ENCODE measurements around the gene SLC22A17. TPM values are rescaled to one million over a fixed set of nuclear protein-coding genes. Genes with fewer than 3 reads are reported as not detected.

SLC22A17 gene
- total and polyA plus RNA-seq, 2 of the 13 experiments (the other 11 are each of a cell fraction or from before 2014, with no cell fraction given), result 0.95 to 1.1 TPM

DNA sequence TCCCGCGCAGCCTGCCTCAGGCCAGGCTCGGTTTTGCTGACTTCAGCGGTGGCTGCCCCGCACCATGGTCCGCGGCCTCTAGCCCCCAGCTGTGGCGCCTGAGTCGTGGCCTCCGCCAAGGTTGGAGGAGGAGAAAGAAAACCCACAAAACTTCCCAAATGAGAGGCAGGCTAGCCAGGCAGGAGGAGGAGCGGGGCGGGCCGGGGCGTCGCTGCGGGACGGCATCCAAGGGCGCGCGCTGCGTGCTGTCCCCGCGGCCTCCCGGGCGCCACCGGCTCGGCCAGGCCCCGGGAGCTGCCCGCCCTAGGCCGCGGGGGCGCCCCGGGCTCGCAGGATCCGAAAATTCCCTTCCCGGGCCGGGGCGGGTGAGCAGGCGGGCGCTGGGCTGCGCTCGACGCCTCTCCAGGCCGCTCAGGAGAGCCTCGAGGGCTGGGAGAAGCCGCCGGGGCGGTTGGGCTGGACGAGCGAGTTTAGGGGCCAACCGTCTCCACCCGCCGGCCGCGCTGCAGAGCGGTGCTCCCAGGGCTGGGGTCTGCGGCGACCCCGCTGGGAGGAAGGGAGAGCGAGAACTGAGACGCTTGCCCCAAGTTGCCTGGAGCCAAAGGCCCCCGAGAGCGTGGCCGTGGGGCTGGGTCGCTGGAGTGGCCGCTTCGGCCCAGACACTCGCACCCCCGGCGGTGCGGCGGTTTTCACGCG is 12.5 kb upstream of the SLC22A17 start, which contains the start of gene EFS (continued):
- TF ChIP-seq TMF1 (CRISPR knock-in tag; IDR thresholded peaks at IDR 0.05; ENCODE audit: low read depth), result 0 out of 2 replicates have a peak, but pooled peaks have one; percentile 33
- TF ChIP-seq ZNF777 (CRISPR knock-in tag; IDR thresholded peaks at IDR 0.05), result peak; percentile 50
- TF ChIP-seq, protein P1, sequence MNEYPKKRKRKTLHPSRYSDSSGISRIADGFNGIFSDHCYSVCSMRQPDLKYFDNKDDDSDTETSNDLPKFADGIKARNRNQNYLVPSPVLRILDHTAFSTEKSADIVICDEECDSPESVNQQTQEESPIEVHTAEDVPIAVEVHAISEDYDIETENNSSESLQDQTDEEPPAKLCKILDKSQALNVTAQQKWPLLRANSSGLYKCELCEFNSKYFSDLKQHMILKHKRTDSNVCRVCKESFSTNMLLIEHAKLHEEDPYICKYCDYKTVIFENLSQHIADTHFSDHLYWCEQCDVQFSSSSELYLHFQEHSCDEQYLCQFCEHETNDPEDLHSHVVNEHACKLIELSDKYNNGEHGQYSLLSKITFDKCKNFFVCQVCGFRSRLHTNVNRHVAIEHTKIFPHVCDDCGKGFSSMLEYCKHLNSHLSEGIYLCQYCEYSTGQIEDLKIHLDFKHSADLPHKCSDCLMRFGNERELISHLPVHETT (CRISPR knock-in tag; conservative IDR thresholded peaks at IDR 0.05), result no peak

DNA sequence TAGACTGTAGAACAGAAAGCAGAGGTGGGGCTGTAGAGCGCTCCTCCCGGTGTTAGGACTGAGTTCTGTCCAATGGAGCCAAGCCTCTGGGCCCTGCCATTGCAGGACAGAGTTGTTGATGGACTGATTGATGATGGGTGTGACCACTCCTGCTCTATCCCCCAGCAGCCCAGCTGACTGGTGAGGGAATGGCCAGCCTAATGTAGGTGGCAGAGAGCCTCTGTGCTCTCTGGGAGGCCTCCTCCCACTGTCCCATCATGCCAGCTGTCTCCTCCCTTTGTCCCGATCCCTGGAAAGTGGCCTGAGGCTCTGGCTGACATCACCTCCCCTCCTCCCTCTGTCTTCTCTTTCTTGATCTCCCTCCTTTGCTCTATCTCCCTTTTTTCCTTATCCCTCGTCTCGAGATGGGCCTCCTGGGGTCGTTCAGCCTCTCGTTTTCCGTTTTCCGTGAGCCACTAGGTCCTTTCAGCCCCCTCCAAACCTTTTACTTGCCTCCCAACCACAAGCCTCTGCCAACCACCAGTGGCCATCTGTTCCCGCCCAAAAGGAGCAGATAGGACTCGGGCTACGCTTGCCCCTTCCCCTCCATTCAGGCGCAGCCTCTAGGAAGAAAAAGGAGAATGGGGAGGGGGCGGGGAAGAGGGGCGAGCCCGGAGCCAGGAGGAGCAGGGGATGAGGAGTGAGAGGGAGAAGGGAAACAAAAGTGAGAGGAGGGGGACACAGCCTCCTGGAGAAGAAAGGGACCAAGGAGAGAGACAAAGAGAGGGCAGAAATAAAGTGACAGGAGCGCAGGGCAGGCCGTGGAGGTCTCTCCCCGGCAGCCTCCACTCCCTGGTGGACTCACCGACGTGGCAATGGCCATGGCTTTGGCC is 11.7 kb upstream of the SLC22A17 start:
- 6% methylated on average over 21 of the region's 21 CpGs for WGBS (ENCODE audit: low lambda C conversion rate)
- Histone ChIP-seq H3K4me1 (ENCODE audit: insufficient read depth, low read length) (peaks cover 16% of the 10 kb centered on the region), H3K27ac (ENCODE audit: extremely low read length, insufficient read depth, low read length) (no peak overlapping the region), H3K27me3 (ENCODE audit: control insufficient read depth in 1 of 2, insufficient read depth in 2 of 2, low read length in 2 of 2) (peaks cover 47 to 95% of the 10 kb centered on the region in 2 experiments), H3K79me2 (ENCODE audit: insufficient read depth, low read length) (no peaks in the 10 kb centered on the region), H2AFZ (ENCODE audit: low read length) (no peak overlapping the region), H4K20me1 (ENCODE audit: insufficient read depth, low read length) (no peaks in the 10 kb centered on the region), H3K9ac (ENCODE audit: insufficient read depth, low read depth, low read length) (no peak overlapping the region), H3K4me3 (replicated peaks in 1 of 3; ENCODE audit: insufficient read depth in 1 of 3, low read depth in 2 of 3, low read length in 3 of 3) (no peak overlapping the region), H3K4me2 (ENCODE audit: low read depth, low read length) (no peak overlapping the region), H3K36me3 (replicated peaks in 1 of 2; ENCODE audit: control insufficient read depth in 1 of 2, insufficient read depth in 2 of 2, low read length in 2 of 2) (no peaks in the 10 kb centered on the region), H3K9me3 (ENCODE audit: low read length) (no peaks in the 10 kb centered on the region)
- ChIA-PET POLR2A (no interaction called here), CTCF (ENCODE audit: low intra/inter-chr PET ratio, low total read pairs) (no interaction called here)
- intact Hi-C loops (cut with micrococcal nuclease; ENCODE audit: unreplicated experiment) (no loop called here), in situ Hi-C loops (cut with HindIII; ENCODE audit: extremely low pct_ligation_motif_present, low pct_unique_long_range_greater_than_20kb) (no loop called here)
- TF ChIP-seq ARNTL (CRISPR knock-in tag; IDR thresholded peaks at IDR 0.05), result no peak
- TF ChIP-seq EZH2 (conservative IDR thresholded peaks at IDR 0.05; ENCODE audit: low read depth, low read length), result peak; percentile 84; the same call in 1 of the 2 replicates
- no peak for TF ChIP-seq ZNF839 (CRISPR knock-in tag; IDR thresholded peaks at IDR 0.05; ENCODE audit: borderline replicate concordance)
- TF ChIP-seq ZSCAN22 (CRISPR knock-in tag; IDR thresholded peaks at IDR 0.05), result 0 out of 2 replicates have a peak, but pooled peaks have one; percentile 52
- TF ChIP-seq ZNF883 (CRISPR knock-in tag; IDR thresholded peaks at IDR 0.05; ENCODE audit: not compliant biosample characterization), result peak; percentile 36
- TF ChIP-seq TEAD3 (CRISPR knock-in tag; optimal IDR thresholded peaks at IDR 0.05; ENCODE audit: borderline replicate concordance), result no peak
- no peak for DNase-seq (ENCODE audit: low spot score)
- no peak for ATAC-seq
- no TSS peak for BruUV-seq (replicated peaks)
- no peak for FAIRE-seq
